Neuronal stem cell (in vitro differentiated cells): ENCODE data around the gene SV2A.
"Not testable (repeated sequence)": the region's sequence is repeated elsewhere in the genome, so short reads cannot be mapped to it uniquely, and the experiment has no call there.

Experiments
- DNase-seq: peaks from one replicate; pipeline ENCODE4 v3.0.0-alpha.2; 2013; ENCODE audit warnings: low spot score
- H2AFZ ChIP-seq: one replicate; pipeline ENCODE4 v1.6.1; 2013; ENCODE audit warnings: mild to moderate bottlenecking, low read length, inconsistent platforms
- H2AK5ac ChIP-seq: 2 replicates; pipeline ENCODE4 v1.6.1; 2013; ENCODE audit warnings: low read depth, mild to moderate bottlenecking, inconsistent platforms, low read length, moderate library complexity, mixed read lengths
- H2BK120ac ChIP-seq: 2 replicates; pipeline ENCODE4 v1.6.1; 2013; ENCODE audit warnings: low read depth, mild to moderate bottlenecking, inconsistent platforms, low read length, moderate library complexity, mixed read lengths
- H2BK12ac ChIP-seq: one replicate; pipeline ENCODE4 v1.6.1; 2013; ENCODE audit warnings: low read length, inconsistent platforms
- H2BK15ac ChIP-seq: 2 replicates; pipeline ENCODE4 v1.6.1; 2013; ENCODE audit warnings: mild to moderate bottlenecking, low read length, inconsistent platforms, mixed read lengths
- H2BK5ac ChIP-seq: one replicate; pipeline ENCODE4 v1.6.1; 2013; ENCODE audit warnings: inconsistent platforms, mild to moderate bottlenecking, low read length, moderate library complexity
- H3K14ac ChIP-seq: one replicate; pipeline ENCODE4 v1.6.1; 2013; ENCODE audit warnings: low read length, inconsistent platforms
- H3K18ac ChIP-seq: 2 replicates; pipeline ENCODE4 v1.6.1; 2013; ENCODE audit warnings: low read length, inconsistent platforms
- H3K23ac ChIP-seq: 2 replicates; pipeline ENCODE4 v1.6.1; 2013; ENCODE audit warnings: low read depth, mild to moderate bottlenecking, mixed read lengths, low read length, inconsistent platforms; ENCODE audit not compliant: poor library complexity
- H3K27ac ChIP-seq: replicated peaks from 3 replicates; pipeline ENCODE4 v1.5.1; 2013; ENCODE audit warnings: low read length, inconsistent platforms
- H3K27me3 ChIP-seq, 3 experiments: 2 replicates each; pipeline ENCODE4 v1.6.1; 2013; ENCODE audit warnings: low read length in 3 of 3, mild to moderate bottlenecking in 2 of 3, inconsistent platforms in 1 of 3, low read depth in 1 of 3, mixed read lengths in 1 of 3, moderate library complexity in 1 of 3; ENCODE audit not compliant: control insufficient read depth in 3 of 3, insufficient read depth in 3 of 3
- H3K36me3 ChIP-seq, 2 donors: replicated peaks in 1 of 2; 2 replicates each; pipeline ENCODE4 v1.6.1; 2013; ENCODE audit warnings: low read length in 2 of 2; ENCODE audit not compliant: control insufficient read depth in 2 of 2, insufficient read depth in 2 of 2
- H3K4ac ChIP-seq: 2 replicates; pipeline ENCODE4 v1.6.1; 2013; ENCODE audit warnings: inconsistent platforms, mild to moderate bottlenecking, low read length, moderate library complexity
- H3K4me1 ChIP-seq, 2 donors: 1 replicate in 1 of 2; 2 replicates in 1 of 2; pipeline ENCODE4 v1.6.1; 2013; ENCODE audit warnings: low read length in 2 of 2, low read depth in 1 of 2; ENCODE audit not compliant: control insufficient read depth in 2 of 2, insufficient read depth in 1 of 2
- H3K4me2 ChIP-seq: one replicate; pipeline ENCODE4 v1.6.1; 2013; ENCODE audit warnings: mild to moderate bottlenecking, low read length, inconsistent platforms; ENCODE audit not compliant: insufficient read depth, poor library complexity, severe bottlenecking
- H3K4me3 ChIP-seq, 2 donors: 2 replicates each; pipeline ENCODE4 v1.5.1; 2013; ENCODE audit warnings: low read length in 2 of 2, mild to moderate bottlenecking in 2 of 2, inconsistent platforms in 1 of 2, moderate library complexity in 1 of 2
- H3K79me1 ChIP-seq: one replicate; pipeline ENCODE4 v1.6.1; 2013; ENCODE audit warnings: low read depth, mild to moderate bottlenecking, inconsistent platforms, low read length, moderate library complexity
- H3K9ac ChIP-seq: one replicate; pipeline ENCODE4 v1.6.1; 2013; ENCODE audit warnings: mild to moderate bottlenecking, low read depth, low read length, inconsistent platforms; ENCODE audit not compliant: poor library complexity
- H3K9me3 ChIP-seq, 2 donors: replicated peaks in 1 of 2; 2 replicates each; pipeline versions ENCODE3 to v1.6.1; 2013; ENCODE audit warnings: low read length in 2 of 2, mild to moderate bottlenecking in 2 of 2, inconsistent platforms in 1 of 2, low read depth in 1 of 2, mixed read lengths in 1 of 2, moderate library complexity in 1 of 2; ENCODE audit not compliant: control insufficient read depth in 2 of 2, insufficient read depth in 1 of 2
- H4K8ac ChIP-seq: one replicate; pipeline ENCODE4 v1.6.1; 2013; ENCODE audit warnings: low read depth, mild to moderate bottlenecking, inconsistent platforms, low read length, moderate library complexity
- H4K91ac ChIP-seq: one replicate; pipeline ENCODE4 v1.6.1; 2013; ENCODE audit warnings: low read length, low read depth, mild to moderate bottlenecking, inconsistent platforms; ENCODE audit not compliant: poor library complexity
- WGBS, 2 donors: extraction: QIAGEN DNeasy Blood & Tissue Kit; methylation state at CpG; one replicate each; pipeline ENCODE4 v1.1.7; 2013; ENCODE audit warnings: missing lambda C conversion rate in 2 of 2, mixed read lengths in 1 of 2; ENCODE audit not compliant: insufficient read length in 2 of 2, insufficient replicate concordance in 1 of 2; ENCODE audit errors: extremely low coverage in 2 of 2; 5-methylcytosine and 5-hydroxymethylcytosine counted together

Gene SV2A

GRCh38 chr1:149877211-149877946, 40.3 kb downstream of the SV2A start:
- Histone ChIP-seq H3K4me3 (no peak overlapping the region), H3K27ac (no peak overlapping the region), H4K91ac (no peak overlapping the region), H4K8ac (no peak overlapping the region), H2AK5ac (no peak overlapping the region), H2BK15ac (no peak overlapping the region), H3K4me1 (no peaks in the 10 kb centered on the region), H3K27me3 (no peaks in the 10 kb centered on the region), H3K9ac (no peak overlapping the region), H3K18ac (no peak overlapping the region), H2BK5ac (no peak overlapping the region), H3K4ac (no peak overlapping the region), H3K14ac (no peak overlapping the region), H2BK120ac (no peak overlapping the region), H3K4me2 (no peak overlapping the region), H2BK12ac (no peak overlapping the region), H3K36me3 (no peaks in the 10 kb centered on the region), H2AFZ (no peak overlapping the region), H3K79me1 (no peaks in the 10 kb centered on the region), H3K23ac (no peak overlapping the region), H3K9me3 (no peaks in the 10 kb centered on the region)
- no peak for DNase-seq
- no CpG with 5 or more reads among the region's 7 CpGs for WGBS, 2 donors

- not testable (repeated sequence) for H2BK12ac ChIP-seq, H3K79me1 ChIP-seq, H4K8ac ChIP-seq, H2AK5ac ChIP-seq, H3K4me1 ChIP-seq, H4K91ac ChIP-seq, H3K27me3 ChIP-seq, H3K14ac ChIP-seq, DNase-seq, H3K9ac ChIP-seq, H2AFZ ChIP-seq, H3K4me3 ChIP-seq, H3K18ac ChIP-seq, H3K4me2 ChIP-seq, H3K27ac ChIP-seq, H2BK120ac ChIP-seq, H3K9me3 ChIP-seq, H3K36me3 ChIP-seq, H2BK5ac ChIP-seq, H2BK15ac ChIP-seq, H3K23ac ChIP-seq, H3K4ac ChIP-seq
- WGBS, 2 donors = no CpG with 5 or more reads among the region's 4 CpGs
Observed at GRCh38 chr1:149873060-149873459, 44.6 kb downstream of the SV2A start.

DNA sequence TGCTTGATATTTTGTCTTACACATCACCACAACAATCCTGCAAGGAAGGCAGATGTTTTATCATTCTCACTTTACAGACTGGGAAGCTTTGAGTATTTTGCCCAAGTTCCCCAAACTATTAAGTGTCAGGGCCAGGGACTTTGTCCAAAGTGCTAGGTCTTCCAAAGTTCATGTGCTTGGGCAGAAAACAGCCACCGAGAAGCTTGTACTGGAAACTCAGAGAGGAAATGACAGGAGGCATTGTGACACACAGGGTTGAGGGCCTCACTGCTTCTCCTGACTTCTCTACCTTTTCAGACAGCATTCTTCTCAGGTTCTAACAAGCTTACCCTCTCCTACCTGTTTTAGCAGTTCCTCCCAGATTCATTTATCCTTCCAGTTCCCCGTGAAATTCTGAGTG, 50.8 kb downstream of the SV2A start:
- not testable (repeated sequence) for H3K27me3 ChIP-seq, H3K4me3 ChIP-seq, H3K27ac ChIP-seq, H3K9ac ChIP-seq, H2BK12ac ChIP-seq, H3K4me1 ChIP-seq, H3K9me3 ChIP-seq, H2BK120ac ChIP-seq, H2BK5ac ChIP-seq, H2AFZ ChIP-seq, H3K23ac ChIP-seq, H3K79me1 ChIP-seq, H4K8ac ChIP-seq, H3K36me3 ChIP-seq, DNase-seq, H3K14ac ChIP-seq, H2BK15ac ChIP-seq, H3K18ac ChIP-seq, H2AK5ac ChIP-seq, H3K4me2 ChIP-seq, H3K4ac ChIP-seq, H4K91ac ChIP-seq
- WGBS, 2 donors = no CpG with 5 or more reads among the region's 2 CpGs

GRCh38 chr1:149861497-149862054, 56.1 kb downstream of the SV2A start:
- not testable (repeated sequence) for H3K9ac ChIP-seq, H3K4me3 ChIP-seq, H2BK15ac ChIP-seq, H4K91ac ChIP-seq, H2BK12ac ChIP-seq, H2AK5ac ChIP-seq, H2BK5ac ChIP-seq, DNase-seq, H2AFZ ChIP-seq, H3K27me3 ChIP-seq, H4K8ac ChIP-seq, H3K36me3 ChIP-seq, H3K14ac ChIP-seq, H3K4me2 ChIP-seq, H3K4ac ChIP-seq, H3K4me1 ChIP-seq, H2BK120ac ChIP-seq, H3K18ac ChIP-seq, H3K79me1 ChIP-seq, H3K9me3 ChIP-seq, H3K27ac ChIP-seq, H3K23ac ChIP-seq
- WGBS, 2 donors = no CpG with 5 or more reads among the region's 32 CpGs
